Measurements from ENCODE around the gene WDSUB1. TPM values are rescaled to one million over a fixed set of nuclear protein-coding genes. Genes with fewer than 3 reads are reported as not detected.

The WDSUB1 gene
- total RNA-seq, 1 experiment from 2014 or later = 8.3 TPM

DNA sequence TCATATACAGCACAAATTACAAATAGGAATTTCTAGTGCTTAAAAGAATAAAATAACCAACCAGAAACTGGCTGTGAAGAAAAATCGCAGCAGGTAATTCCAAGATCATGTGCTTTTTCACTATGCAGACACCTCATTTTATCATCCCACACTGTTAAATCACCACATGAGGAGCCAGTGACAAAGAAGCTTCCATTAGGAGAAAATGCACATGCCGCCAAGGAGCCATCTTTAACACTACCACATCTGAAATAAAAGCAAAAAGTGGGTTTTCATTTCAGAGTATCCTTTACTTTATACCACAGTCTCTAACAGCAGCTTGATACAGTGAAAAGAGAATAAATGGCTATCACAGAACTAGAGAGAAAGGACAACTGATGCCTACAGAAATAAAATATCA, 6.8 kb downstream of the WDSUB1 start:
- Histone ChIP-seq H3K27me3 (no peaks in the 10 kb centered on the region), H3K4me3 (no peak overlapping the region), H3K9me3 (no peaks in the 10 kb centered on the region), H3K36me3 (no peaks in the 10 kb centered on the region; the same call in 1 of the 2 replicates)
- no peak for DNase-seq

DNA sequence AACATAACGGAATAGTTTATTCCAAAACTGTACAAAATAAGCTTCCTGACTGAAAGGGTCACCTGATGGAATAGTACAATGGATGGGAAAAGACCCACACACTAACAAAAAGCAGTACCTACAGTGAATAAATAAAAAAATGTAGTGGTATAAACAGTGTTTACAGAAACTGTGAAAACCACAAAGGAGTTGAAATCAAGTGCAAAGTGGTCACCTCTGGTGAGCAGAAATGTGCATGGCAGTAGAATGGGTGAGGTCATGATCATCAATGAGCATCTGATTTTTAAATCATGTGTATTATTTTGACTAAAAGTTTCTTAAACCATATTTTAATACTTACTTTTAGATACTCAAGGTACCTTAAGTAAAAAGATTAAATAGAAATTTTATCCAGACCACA, 11.4 kb downstream of the WDSUB1 start:
- no peaks in the 10 kb centered on the region for H3K27me3 ChIP-seq
- H3K9me3 ChIP-seq = no peaks in the 10 kb centered on the region
- H3K4me3 ChIP-seq = no peak overlapping the region
- DNase-seq = no peak
- no peaks in the 10 kb centered on the region; the same call in 1 of the 2 replicates for H3K36me3 ChIP-seq

DNA sequence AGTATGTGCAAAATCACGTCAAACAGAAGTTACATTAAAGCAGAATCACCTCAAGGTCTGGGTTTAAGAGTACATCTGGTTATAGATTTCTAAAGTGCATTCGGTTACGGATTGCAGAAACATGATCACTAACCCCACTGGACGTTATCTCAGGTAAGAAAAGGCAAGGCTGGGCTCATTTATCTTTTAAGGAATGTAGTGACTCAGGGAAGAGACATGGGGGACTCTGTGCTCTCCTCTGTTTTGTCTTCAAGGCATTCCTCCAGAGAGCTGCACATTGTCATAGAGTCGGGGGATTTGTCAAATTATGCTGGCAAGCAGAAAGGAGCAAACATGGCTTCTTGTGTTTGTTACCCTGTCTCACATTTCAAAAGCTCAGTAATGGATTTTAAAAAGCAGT, 14.3 kb downstream of the WDSUB1 start:
- no peak for DNase-seq
- Histone ChIP-seq H3K4me3 (no peak overlapping the region), H3K27me3 (no peaks in the 10 kb centered on the region), H3K9me3 (no peaks in the 10 kb centered on the region), H3K36me3 (no peaks in the 10 kb centered on the region)

DNA sequence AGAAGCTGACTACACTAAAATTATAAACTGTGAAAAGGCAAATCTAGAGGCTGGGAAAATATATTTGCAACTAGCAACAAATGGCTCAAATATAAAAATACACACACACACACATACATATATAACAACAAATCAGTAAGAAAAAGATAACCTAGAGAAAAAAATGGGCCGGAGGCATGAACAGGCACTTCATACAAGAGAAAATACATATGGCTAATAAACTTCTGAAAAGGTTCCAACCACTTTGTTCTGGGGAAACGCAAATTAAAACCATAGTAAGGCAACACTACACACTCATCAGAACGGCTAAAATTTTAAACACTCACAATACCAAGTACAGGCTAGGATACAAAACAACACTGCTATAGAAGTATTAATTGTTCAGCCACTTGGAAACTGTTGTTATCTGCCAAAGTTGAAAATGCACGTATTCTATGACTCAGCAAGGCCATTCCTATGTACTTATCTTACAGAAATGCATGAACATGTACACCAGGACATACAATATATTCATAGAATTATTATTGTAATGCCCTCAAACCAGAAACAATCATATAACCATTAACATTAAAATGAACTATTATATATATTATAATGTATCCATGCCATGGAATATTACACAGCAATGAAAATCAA, 15.6 kb downstream of the WDSUB1 start:
- no peaks in the 10 kb centered on the region for H3K27me3 ChIP-seq
- H3K9me3 ChIP-seq = no peaks in the 10 kb centered on the region
- H3K36me3 ChIP-seq = no peaks in the 10 kb centered on the region
- H3K4me3 ChIP-seq = no peak overlapping the region
- no peak for DNase-seq

DNA sequence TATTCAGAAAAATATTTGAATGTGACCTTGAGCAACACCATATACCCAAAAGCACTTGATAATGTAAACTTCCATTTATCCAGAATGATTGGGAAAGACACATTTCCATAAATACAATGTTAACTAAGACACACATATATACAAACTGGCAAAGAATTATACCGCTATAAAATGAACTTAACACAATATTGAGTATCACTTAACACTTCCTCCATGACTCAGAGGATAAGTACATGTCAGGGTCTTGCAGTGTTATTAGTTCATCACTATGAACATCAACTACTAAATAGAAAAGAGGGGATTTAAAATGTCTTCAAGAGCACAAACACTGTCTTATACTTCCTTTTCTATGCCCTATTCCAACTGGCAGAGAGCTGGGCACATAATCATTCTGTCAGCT, 18.6 kb downstream of the WDSUB1 start:
- H3K36me3 ChIP-seq = no peaks in the 10 kb centered on the region
- H3K9me3 ChIP-seq = no peaks in the 10 kb centered on the region
- no peak overlapping the region for H3K4me3 ChIP-seq
- no peak for DNase-seq
- no peaks in the 10 kb centered on the region for H3K27me3 ChIP-seq

DNA sequence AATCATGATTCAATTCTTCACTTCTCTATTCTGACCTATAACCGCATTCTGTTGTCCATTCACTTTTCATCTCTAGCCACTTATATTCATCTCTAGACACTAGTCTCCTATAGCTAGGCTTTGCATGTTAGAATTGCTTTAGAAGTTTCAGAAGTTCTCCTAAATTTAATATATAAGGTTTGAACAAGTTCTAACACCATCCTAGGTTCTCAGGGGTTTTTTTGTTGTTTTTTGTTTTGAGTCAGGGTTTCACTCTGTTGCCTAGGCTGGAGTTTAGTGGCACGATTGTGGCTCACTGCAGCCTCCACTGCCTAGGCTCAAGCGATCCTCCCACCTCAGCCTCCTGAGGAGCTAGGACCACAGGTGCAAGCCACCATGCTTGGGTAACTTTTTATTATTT, 19.9 kb downstream of the WDSUB1 start:
- no peaks in the 10 kb centered on the region for H3K27me3 ChIP-seq

DNA sequence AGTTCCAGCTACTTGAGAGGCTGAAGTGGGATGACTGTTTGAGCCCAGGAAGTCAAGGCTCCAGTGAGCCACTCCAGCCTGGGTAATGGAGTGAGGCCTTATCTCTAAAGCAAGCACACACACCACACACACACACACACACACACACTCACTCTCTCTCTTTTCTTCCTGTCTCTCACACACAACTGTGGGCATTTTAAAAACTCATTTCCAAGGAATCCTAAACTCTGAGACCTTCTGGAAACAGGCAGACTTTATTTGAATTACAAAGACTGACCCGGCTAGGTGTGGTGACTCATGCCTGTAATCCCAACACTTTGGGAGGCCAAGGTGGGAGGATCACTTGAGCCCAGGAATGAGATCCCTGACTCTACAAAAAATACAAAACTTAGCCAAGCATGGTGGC, 21.3 kb downstream of the WDSUB1 start:
- Histone ChIP-seq H3K4me3 (no peak overlapping the region), H3K36me3 (no peaks in the 10 kb centered on the region; the same call in 1 of the 2 replicates), H3K9me3 (no peaks in the 10 kb centered on the region), H3K27me3 (no peaks in the 10 kb centered on the region)
- peak; percentile 28 for DNase-seq

More for the DNA sequence above, 19.9 kb downstream of the WDSUB1 start:
- Histone ChIP-seq H3K4me3 (no peak overlapping the region), H3K36me3 (no peaks in the 10 kb centered on the region), H3K9me3 (no peaks in the 10 kb centered on the region)
- DNase-seq = no peak

DNA sequence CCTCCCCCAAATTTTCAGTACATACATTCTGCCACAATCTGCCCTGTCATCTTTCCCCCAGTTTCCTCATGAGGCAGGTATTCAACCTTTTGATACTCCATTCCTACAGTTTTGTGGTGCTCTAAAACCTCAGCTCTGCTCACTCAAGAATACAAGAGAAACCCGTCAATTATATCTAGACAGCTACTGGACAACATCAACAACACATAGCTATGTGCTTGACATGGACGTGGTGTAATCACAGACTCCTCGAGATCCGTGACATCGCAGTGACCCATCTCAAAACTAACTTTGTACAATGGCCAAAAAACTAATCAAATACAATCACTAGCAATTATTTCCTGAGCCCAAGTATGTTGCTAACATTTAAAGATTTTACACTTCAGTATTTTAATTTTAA, 23.6 kb downstream of the WDSUB1 start:
- Histone ChIP-seq H3K36me3 (no peaks in the 10 kb centered on the region; the same call in 1 of the 2 replicates), H3K4me3 (no peak overlapping the region), H3K9me3 (no peaks in the 10 kb centered on the region), H3K27me3 (no peaks in the 10 kb centered on the region)
- DNase-seq = no peak

DNA sequence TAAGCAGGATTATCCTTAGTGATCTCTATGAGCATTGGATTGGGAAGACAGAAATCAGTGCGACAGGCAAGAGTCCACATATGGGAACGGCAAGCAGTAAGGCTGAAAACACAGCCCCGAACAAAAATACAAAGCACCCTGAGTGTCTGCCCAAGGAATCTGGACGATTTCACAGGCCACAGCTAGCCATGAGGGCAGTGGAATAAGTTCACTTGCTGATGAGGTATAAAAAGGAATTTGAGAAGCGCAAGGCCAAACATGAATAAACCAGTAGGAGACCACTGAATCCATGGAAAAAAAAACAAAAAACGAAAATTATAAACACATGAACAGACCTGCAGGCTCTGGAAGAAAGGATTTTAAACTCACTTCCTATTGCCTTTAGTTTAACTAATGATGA, 24.3 kb downstream of the WDSUB1 start:
- no peak for DNase-seq
- Histone ChIP-seq H3K27me3 (no peaks in the 10 kb centered on the region), H3K36me3 (no peaks in the 10 kb centered on the region; the same call in 1 of the 2 replicates), H3K9me3 (no peaks in the 10 kb centered on the region), H3K4me3 (no peak overlapping the region)

DNA sequence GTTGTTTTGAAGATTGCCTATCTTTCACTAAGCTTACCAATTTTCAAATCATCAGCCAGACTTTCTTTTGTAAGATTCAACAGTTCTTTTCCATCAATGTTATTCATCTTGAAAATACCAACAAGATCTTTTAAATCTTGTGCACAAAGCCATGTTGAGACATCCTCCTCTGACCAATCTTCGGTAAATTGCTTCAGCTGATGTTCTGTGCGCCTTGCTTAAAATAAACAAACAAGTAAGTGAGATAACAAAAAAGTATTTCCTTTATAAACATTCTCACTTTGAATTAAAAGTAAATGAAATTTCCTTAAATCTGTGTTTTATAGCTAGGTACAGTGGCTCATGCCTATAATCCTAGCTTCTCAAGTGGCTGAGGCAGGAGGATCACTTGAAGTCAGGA, 30.3 kb downstream of the WDSUB1 start:
- Histone ChIP-seq H3K9me3 (no peaks in the 10 kb centered on the region), H3K36me3 (peaks cover 5% of the 10 kb centered on the region), H3K27me3 (no peaks in the 10 kb centered on the region), H3K4me3 (no peak overlapping the region)
- no peak for DNase-seq

DNA sequence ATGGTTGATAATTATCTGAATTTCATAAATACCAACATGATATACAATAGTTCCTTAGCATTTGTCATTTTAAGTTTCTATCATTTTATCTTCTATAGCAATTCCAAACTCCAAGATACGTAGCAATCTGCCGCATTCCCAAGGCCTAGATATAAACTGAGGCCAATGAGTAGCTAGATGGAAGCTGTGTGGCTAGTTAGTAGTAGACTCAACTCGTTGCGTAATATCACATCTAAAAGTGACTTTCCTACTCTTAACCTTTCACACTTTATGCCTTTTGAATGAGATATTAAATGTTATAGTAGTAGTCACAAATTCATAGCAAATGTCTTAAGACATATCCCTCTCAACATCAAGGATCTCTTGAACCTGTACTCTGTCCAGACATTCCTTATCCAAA, 33.6 kb downstream of the WDSUB1 start:
- H3K9me3 ChIP-seq = no peaks in the 10 kb centered on the region
- no peak for DNase-seq
- H3K4me3 ChIP-seq = no peak overlapping the region
- no peaks in the 10 kb centered on the region for H3K27me3 ChIP-seq
- H3K36me3 ChIP-seq = peaks cover 10% of the 10 kb centered on the region; the same call in 1 of the 2 replicates

DNA sequence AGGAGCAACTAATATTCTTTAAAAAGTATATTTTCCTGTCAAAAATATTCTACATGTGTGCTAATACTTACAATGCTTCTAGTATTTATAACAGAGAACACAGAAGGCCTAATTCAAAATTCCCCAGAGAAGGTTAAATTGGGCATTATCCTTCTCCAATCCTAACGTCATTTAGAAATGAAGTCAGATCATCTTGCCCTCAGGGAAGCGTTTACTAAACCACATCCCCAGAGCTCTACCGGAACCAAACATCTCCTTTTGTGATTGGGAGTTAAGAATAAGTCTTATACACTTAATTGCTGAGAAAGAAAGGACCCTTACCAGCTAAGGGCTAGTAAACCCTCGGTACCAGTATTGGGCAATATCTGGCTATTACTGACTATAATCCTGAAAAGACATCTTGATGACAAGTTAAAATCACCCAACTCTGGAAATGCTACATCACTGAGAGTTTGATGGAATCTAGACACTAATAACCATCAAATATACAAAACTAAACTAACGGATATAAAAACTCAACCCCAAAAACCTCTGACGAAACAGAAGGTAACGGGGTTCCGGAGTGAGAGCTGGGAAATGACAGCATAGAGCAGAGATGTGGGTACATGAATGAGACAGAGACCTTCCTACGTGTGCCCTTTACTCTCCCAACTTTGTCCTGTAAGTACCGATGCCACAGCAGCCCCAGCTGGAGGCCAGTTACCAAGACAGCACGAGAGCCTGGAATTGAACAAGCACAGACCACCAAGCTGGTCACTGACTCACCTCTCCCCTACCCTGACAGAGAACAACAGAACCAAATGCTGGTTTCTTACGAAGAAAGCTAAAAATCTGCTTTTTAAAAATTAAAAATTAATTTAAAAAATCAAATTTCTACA, 35.0 kb downstream of the WDSUB1 start:
- no peaks in the 10 kb centered on the region for H3K27me3 ChIP-seq
- H3K9me3 ChIP-seq = no peaks in the 10 kb centered on the region
- H3K36me3 ChIP-seq = peaks cover 10% of the 10 kb centered on the region; the same call in 1 of the 2 replicates
- no peak for DNase-seq
- no peak overlapping the region for H3K4me3 ChIP-seq

DNA sequence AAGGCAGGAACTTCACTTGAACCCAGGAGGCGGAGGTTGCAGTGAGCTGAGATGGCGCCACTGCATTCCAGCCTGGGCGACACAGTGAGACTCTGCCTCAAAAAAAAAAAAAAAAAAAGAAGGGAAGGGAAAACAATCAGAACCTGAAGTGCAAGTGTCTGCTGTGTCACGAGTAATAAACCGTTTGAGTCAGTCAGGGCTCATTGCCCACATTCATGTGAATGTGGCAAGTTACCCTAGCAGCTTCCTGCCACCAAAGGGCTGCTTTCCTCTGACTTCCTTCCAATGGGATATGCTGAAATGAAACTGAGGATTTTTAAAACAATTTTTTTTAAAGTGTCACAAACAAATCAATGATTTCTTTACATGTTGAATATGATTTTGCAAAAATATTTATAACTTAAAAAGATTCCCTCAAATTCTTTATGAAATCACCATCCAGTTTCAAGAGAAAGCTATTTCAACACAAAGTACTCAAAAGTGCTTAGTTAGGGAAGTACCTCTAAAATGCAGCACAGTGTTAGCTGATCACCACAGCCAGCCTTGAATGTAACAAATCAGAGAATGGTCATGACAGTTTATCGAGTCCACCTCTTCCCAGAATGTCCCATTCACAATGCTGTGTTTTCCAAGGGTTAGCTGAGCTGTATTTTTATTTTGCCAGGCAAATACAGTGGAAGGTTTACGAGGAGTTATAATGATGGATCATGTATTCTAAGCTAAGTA, 36.4 kb downstream of the WDSUB1 start:
- H3K36me3 ChIP-seq = peaks cover 7% of the 10 kb centered on the region; the same call in 1 of the 2 replicates
- DNase-seq = peak; percentile 80
- no peak overlapping the region for H3K4me3 ChIP-seq

DNA sequence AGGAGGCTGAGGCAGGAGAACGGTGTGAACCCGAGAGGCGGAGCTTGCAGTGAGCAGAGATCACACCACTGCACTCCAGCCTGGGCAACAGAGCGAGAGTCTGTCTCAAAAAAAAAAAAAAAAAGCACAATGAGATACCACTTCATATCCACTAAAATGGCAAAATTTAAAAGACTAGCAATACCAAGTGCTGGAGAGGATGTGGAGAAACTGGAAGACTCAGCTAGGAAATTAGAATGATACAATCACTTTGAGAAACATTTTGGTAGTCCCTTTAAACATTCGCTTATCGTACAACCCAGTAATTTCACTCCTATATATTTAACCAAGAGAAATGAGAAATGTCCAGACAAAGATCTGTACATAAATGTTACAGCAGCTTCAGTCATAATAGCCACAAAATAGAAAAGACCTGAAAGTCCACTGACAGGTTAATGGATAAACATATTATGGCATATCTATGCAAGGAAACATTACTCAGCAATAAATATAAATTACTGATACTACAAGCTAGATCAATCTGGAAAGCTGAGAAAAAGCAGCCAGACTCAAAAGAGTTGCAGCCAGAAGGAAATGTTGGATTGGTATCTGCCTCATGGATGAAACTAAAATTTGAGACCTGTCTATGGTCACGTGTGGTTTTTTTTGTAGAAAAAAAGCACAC, 40.0 kb downstream of the WDSUB1 start:
- DNase-seq = no peak
- H3K9me3 ChIP-seq = 0 out of 2 replicates have a peak, but pooled peaks cover 2% of the 10 kb centered on the region
- no peak overlapping the region for H3K4me3 ChIP-seq
- peaks cover 14% of the 10 kb centered on the region for H3K36me3 ChIP-seq
- no peaks in the 10 kb centered on the region for H3K27me3 ChIP-seq

More for the DNA sequence above, 36.4 kb downstream of the WDSUB1 start:
- H3K27me3 ChIP-seq = no peaks in the 10 kb centered on the region
- 0 out of 2 replicates have a peak, but pooled peaks cover 2% of the 10 kb centered on the region for H3K9me3 ChIP-seq

DNA sequence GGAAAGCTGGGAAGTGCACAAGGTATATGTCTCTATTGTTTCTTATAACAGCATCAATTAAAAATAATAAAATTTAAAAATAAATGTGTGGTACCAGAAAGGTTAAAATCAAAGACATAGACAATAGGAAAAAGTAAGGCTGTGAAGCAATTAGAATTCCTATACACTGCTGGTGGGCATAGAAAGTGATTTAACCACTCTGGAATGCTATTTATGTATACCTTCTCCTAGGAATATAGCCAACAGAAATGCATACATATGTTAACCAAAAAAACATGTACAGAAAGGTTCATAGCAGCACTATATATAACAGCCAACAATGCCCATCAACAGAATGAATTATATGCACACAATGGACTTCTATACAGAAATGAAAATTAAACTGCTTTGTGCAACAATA, 43.0 kb downstream of the WDSUB1 start:
- Histone ChIP-seq H3K36me3 (peaks cover 27% of the 10 kb centered on the region), H3K27me3 (no peaks in the 10 kb centered on the region), H3K4me3 (no peak overlapping the region), H3K9me3 (0 out of 2 replicates have a peak, but pooled peaks cover 2% of the 10 kb centered on the region)
- DNase-seq = no peak

DNA sequence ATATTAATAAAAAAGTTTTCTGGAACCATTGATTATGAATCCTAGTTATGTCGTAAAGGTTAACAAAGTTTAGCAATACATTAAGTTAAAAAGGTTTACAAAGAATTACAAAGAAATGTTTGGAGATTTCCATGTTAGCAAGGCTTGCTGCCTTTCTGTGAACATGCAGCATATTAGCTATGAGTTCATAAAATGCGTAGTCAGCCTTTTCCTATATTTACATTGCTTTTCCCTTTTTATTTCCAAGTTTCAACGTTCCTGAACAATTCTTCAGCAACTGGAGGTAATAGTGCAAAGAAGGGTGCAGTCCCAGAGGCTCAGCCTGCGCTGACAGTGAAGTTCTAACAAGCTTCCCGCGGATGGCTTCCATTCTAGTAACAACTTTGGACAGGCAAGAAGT, 51.6 kb downstream of the WDSUB1 start:
- no peaks in the 10 kb centered on the region for H3K9me3 ChIP-seq
- H3K4me3 ChIP-seq = no peak overlapping the region
- DNase-seq = no peak
- H3K27me3 ChIP-seq = no peaks in the 10 kb centered on the region
- peaks cover 14% of the 10 kb centered on the region for H3K36me3 ChIP-seq

Data from MG63 (cell line).